ENCODE data around the gene HOXC12.
A peak's percentile ranks its signal among the peaks of the same experiment; 100 is the strongest.

The HOXC12 gene

DNA sequence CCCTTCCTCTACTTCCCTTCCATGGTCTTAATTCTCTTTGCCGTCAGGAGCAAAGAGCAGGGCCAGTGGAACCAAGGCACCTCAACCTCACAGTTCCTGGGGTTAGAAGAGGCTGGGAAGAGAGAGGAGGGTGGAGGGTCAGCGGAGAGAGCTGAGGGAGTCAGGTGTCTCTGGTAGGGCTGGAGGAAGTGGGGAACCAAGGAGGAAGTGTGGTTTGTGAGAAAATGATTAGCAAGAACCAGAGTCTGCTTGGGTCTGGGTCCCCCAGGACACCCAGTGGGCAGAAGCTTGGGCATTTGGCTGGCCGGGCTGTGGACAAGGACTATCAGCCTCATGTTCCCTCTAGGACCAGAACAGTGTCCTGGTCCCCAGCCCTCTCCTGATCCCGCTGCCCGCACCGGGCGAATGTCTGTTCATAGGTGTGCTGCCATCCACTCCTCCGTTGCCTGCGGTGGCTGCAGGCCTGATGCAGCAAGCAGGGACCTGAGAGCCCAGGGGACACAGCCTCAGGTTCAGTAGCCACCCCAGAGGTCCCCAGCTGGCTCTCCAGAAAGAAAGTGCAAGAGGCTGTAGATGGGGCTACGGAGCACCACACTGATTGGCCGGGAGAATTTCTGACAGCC is 2.3 kb downstream of the HOXC12 start:
- Histone ChIP-seq H3K27me3 (ENCODE audit: insufficient read depth, poor library complexity, severe bottlenecking) (peaks cover 100% of the 10 kb centered on the region), H3K9me3 (ENCODE audit: severe bottlenecking) (no peaks in the 10 kb centered on the region), H3K4me1 (ENCODE audit: insufficient read depth, poor library complexity, severe bottlenecking) (no peaks in the 10 kb centered on the region), H3K4me3 (ENCODE audit: severe bottlenecking) (no peak overlapping the region), H3K27ac (ENCODE audit: poor library complexity, severe bottlenecking) (no peak overlapping the region), H3K36me3 (ENCODE audit: low read depth) (no peaks in the 10 kb centered on the region)
- peak; percentile 51 for DNase-seq (ENCODE audit: low spot score)
- no peak for ATAC-seq (ENCODE audit: low read depth)
- TF ChIP-seq, protein P1, sequence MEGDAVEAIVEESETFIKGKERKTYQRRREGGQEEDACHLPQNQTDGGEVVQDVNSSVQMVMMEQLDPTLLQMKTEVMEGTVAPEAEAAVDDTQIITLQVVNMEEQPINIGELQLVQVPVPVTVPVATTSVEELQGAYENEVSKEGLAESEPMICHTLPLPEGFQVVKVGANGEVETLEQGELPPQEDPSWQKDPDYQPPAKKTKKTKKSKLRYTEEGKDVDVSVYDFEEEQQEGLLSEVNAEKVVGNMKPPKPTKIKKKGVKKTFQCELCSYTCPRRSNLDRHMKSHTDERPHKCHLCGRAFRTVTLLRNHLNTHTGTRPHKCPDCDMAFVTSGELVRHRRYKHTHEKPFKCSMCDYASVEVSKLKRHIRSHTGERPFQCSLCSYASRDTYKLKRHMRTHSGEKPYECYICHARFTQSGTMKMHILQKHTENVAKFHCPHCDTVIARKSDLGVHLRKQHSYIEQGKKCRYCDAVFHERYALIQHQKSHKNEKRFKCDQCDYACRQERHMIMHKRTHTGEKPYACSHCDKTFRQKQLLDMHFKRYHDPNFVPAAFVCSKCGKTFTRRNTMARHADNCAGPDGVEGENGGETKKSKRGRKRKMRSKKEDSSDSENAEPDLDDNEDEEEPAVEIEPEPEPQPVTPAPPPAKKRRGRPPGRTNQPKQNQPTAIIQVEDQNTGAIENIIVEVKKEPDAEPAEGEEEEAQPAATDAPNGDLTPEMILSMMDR (IDR thresholded peaks at IDR 0.05; ENCODE audit: poor library complexity, severe bottlenecking), result no peak

DNA sequence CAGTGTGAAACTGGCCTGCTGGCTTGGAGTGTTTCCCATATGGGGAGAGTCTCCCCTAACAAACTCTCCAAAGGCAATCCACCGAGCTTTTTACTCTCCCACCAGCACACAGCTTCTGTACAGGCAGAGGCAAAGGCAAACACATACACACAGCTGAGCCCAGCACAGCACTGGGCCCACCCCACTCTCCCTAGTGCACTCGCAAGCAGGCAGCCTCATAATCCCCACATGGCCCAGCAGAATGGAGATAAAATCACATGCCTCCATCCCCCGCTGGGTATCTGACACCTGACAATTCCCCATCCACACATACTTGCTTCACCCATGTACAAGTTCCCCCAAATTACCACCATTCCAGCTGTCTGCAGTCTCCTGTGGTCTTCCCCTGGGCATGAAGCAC is 3.4 kb downstream of the HOXC12 start:
- ATAC-seq (ENCODE audit: low read depth), result no peak
- H3K27me3 ChIP-seq (ENCODE audit: insufficient read depth, poor library complexity, severe bottlenecking), result peaks cover 100% of the 10 kb centered on the region
- DNase-seq (ENCODE audit: low spot score), result no peak

DNA sequence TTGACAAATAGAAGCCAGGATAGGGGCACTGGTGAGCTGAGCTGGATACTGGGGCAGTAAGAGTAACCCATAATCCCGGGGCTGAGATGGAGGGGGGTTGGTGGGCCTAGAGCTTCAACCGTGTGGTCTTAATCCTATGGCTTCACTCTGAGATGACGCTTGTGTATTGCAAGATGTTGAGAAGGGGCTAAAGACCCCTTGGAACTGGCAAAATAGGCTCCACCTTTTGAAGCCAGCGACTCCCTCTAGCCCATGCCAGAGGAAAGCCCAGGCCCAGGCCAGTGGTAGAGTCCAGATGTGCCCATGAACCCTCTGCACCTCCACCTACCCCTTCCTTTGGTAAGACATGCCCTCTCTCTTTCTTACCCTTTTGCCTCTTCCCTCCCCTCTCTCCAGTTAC is 4.6 kb downstream of the HOXC12 start:
- H3K9me3 ChIP-seq (ENCODE audit: severe bottlenecking), result no peaks in the 10 kb centered on the region
- no peak for DNase-seq (ENCODE audit: low spot score)
- ATAC-seq (ENCODE audit: low read depth), result no peak
- no peak overlapping the region for H3K4me3 ChIP-seq (ENCODE audit: severe bottlenecking)
- H3K36me3 ChIP-seq (ENCODE audit: low read depth), result no peaks in the 10 kb centered on the region
- TF ChIP-seq, protein P1 (IDR thresholded peaks at IDR 0.05; ENCODE audit: poor library complexity, severe bottlenecking), result no peak
- no peaks in the 10 kb centered on the region for H3K4me1 ChIP-seq (ENCODE audit: insufficient read depth, poor library complexity, severe bottlenecking)
- H3K27ac ChIP-seq (ENCODE audit: poor library complexity, severe bottlenecking), result no peak overlapping the region
- H3K27me3 ChIP-seq (ENCODE audit: insufficient read depth, poor library complexity, severe bottlenecking), result peaks cover 100% of the 10 kb centered on the region

More for the DNA sequence above, 3.4 kb downstream of the HOXC12 start:
- TF ChIP-seq, protein P1 (IDR thresholded peaks at IDR 0.05; ENCODE audit: poor library complexity, severe bottlenecking), result no peak
- Histone ChIP-seq H3K4me1 (ENCODE audit: insufficient read depth, poor library complexity, severe bottlenecking) (no peaks in the 10 kb centered on the region), H3K36me3 (ENCODE audit: low read depth) (no peaks in the 10 kb centered on the region), H3K4me3 (ENCODE audit: severe bottlenecking) (no peak overlapping the region), H3K27ac (ENCODE audit: poor library complexity, severe bottlenecking) (no peak overlapping the region), H3K9me3 (ENCODE audit: severe bottlenecking) (no peaks in the 10 kb centered on the region)

DNA sequence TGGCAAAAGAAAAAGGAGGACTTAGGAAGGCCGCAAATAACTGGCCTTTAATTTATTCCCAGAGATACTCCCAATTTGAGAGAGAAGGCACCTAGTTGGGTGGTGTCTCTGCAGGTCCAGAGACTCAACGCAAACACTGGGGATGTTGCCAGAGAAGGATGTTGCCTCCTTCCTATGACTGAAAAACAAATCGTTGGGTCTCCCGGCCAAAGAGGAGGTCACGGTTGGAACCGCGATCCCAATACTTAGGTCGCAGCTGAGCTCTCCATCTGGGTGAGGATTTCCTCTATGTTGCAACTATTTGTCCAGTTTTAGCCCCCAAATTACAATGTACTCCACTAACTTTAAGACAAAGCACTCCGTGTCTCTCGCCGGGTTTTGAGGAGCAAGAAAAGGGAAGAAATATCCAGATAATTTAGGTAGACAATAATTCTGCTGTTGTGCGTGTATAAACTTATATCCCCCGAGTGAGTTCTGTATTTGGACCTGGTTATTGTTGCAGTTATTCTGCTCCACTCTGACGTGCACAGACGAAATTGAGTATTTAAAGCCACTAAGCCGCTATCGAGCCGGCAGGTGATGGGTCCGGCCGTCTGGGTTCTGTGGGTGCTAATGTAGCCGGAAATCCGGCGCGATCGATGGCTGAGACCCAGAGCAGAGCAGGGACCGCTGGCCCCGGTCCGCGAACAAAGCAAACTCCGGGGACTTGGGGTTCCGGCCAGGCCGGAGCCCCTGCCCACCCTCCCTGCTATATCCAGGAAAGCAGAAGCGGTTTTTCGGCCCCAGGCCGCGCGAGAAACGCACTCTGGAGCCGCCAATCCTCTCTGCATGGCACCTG is 5.7 kb downstream of the HOXC12 start:
- Histone ChIP-seq H3K4me3 (ENCODE audit: severe bottlenecking) (no peak overlapping the region), H3K27me3 (ENCODE audit: insufficient read depth, poor library complexity, severe bottlenecking) (peaks cover 100% of the 10 kb centered on the region), H3K4me1 (ENCODE audit: insufficient read depth, poor library complexity, severe bottlenecking) (no peaks in the 10 kb centered on the region), H3K9me3 (ENCODE audit: severe bottlenecking) (no peaks in the 10 kb centered on the region), H3K27ac (ENCODE audit: poor library complexity, severe bottlenecking) (no peak overlapping the region), H3K36me3 (ENCODE audit: low read depth) (no peaks in the 10 kb centered on the region)
- TF ChIP-seq, protein P1 (IDR thresholded peaks at IDR 0.05; ENCODE audit: poor library complexity, severe bottlenecking), result no peak
- ATAC-seq (ENCODE audit: low read depth), result no peak
- no peak for DNase-seq (ENCODE audit: low spot score)
